Skin of body (tissue), 2 donors: ENCODE data around the gene PLXNA1. TPM values are rescaled to one million over a fixed set of nuclear protein-coding genes. Genes with fewer than 3 reads are reported as not detected.

Experiments
- DNase-seq: peaks from one replicate; lab custom pipeline; 2025; lab: John Stamatoyannopoulos, UW
- total RNA-seq: library from RNA; depleted of rRNA; stranded (reverse); fragments of >200 nt; gene quantifications from one replicate; pipeline ENCODE4 v1.2.3, GENCODE V29; 2014

Gene PLXNA1
- total RNA-seq, 1 donor from 2014 or later, result 24.9 TPM

DNA sequence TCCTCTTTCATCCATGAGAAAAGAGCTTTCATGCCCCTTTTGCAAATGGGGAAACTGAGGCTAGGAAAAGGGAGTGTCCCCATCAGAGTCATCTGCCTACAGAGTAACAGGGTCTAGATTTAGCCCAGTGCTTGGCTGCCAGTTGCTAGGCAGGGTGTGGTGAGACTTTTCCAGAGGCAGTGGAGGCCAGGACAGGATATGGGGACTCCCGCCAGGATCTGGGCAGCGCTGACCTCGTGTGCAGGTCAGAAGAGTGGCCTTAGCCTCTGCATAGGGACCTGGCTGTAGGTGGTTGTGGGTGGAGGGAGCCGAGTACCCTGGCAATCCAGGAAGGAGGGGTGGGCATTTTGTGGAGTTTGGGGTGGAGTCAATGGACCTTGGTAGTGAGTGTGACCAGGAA lies 4.2 kb downstream of the PLXNA1 start:
- no peak for DNase-seq

- DNase-seq, result no peak
These were observed 4.7 kb downstream of the PLXNA1 start for GRCh38 chr3:126987596-126987995.

GRCh38 chr3:126988451-126989021 lies 5.6 kb downstream of the PLXNA1 start:
- no peak for DNase-seq

DNA sequence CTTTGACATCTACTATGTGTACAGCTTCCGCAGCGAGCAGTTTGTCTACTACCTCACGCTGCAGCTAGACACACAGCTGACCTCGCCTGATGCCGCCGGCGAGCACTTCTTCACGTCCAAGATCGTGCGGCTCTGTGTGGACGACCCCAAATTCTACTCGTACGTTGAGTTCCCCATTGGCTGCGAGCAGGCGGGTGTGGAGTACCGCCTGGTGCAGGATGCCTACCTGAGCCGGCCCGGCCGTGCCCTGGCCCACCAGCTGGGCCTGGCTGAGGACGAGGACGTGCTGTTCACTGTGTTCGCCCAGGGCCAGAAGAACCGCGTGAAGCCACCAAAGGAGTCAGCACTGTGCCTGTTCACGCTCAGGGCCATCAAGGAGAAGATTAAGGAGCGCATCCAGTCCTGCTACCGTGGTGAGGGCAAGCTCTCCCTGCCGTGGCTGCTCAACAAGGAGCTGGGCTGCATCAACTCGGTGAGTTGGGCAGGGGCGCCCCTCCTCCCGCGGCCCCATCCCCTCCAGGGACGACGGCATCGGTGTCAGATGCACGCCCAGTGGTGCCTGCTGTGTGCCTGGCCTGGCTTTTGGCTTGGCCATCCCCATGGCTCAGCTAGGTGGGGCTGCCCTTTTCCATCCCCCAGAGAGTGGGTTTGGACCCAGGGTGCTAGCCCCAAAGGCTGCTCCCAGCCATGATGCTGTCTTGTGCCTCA lies 6.6 kb downstream of the PLXNA1 start:
- no peak for DNase-seq

- DNase-seq, result no peak
These were observed 7.2 kb downstream of the PLXNA1 start for GRCh38 chr3:126990024-126990700.

- no peak for DNase-seq
These were observed 8.0 kb downstream of the PLXNA1 start for GRCh38 chr3:126990890-126991289.

DNA sequence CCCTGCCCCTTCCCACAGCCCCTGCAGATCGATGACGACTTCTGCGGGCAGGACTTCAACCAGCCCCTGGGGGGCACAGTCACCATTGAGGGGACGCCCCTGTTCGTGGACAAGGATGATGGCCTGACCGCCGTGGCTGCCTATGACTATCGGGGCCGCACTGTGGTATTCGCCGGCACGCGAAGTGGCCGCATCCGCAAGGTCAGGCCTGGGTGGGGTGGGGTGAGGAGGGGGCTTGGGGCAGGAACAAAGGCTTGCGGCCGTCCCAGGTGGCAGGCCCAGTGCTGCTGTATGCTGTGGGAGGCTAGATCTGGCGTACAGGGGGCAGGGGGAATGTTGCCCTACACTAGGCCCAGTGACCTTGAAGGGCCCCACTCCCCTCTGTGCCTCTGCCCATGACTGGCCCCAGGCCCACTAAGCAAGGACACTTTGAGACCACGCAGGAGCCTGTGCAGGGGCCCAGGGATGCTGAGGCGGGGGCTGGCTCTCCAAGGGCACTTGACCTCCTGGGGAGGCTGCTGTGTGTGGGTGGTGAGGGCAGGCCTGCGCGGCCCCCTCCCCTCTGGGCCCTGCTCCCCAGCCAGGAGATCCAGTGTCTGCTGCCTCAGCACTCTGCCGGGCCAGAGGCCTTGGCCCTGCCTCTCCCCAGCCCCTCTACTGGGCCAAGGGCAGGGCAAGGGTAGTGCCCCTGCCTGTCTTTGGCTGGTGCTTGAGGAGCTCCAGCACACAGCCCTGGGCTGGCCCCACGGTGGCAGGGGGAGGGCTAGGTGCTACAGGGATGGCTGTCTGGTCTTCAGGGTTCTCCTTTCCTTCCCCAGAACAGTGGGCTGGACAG lies 8.7 kb downstream of the PLXNA1 start:
- no peak for DNase-seq

DNA sequence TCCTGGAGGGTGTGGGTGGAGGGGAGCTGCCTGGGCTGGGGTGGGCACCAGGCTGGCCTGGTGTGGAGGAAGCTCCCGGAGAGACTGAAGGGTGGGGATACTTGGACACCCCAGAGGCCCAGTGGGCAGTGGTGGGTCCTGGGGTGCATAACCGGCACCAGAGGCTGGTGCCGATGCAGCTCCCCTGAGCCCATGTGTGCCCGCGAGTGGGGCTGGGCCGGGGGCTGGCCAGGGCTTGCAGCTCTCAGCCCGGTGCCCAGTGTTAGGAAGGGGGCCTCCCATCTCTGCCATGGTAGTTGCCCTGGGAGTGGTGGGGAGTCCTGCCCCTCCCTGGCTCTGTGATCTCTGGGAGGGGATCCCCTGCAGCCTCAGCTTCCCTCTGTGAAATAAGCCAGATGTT lies 9.3 kb downstream of the PLXNA1 start:
- no peak for DNase-seq

DNA sequence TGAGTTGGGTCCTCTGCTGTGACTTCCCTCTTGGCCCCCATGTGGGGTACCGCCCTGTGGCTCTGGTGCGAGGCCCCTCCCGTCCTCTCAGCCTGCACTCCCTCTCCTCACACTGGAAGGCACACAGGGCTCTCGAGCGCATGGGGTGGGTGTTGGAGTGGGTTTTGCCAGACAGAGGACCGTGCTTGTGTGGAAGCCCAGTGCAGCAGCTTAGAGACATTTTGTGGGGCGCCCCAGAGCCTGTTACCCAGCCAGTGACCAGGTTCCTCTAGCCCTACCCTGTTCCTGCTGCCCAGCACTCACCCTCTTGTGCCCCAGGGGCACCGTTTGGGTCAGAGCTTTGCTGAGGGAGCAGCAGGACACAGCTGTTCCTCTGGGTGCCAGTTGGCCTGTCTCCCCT lies 9.9 kb downstream of the PLXNA1 start:
- no peak for DNase-seq

- no peak for DNase-seq
These were observed 10.5 kb downstream of the PLXNA1 start for GRCh38 chr3:126993436-126993835.

DNA sequence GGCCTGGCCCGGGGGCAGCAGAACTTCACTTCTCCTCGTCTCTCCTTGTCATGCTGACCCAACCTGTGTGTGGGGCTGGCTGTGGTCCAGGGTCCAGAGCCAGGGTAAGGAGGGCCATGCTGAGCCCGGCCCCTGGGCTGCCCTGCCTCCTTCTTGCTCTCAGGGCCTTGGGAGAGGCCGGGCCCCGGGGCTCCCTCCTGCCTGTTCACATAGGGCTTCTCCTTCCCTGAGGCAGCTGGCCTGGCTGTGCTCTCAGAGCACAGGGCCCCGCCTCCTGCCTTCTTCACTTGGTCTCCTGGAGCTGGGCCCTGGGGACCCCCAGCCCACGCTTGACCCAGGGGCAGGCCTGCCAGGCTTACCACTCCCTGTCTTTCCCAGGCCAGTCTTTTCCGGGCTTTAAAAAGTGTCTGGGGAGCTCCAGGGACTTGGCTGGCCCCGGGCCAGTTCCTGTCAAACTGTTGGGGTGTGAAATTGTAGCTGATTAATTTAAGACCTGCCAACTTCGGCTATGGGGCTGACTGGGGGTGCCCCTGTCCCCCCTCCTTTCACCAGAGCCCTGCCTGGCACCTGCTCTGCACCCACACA lies 11.8 kb downstream of the PLXNA1 start:
- DNase-seq, result no peak

- no peak for DNase-seq
These were observed 12.4 kb downstream of the PLXNA1 start for GRCh38 chr3:126995254-126995780.

- no peak for DNase-seq
These were observed 13.1 kb downstream of the PLXNA1 start for GRCh38 chr3:126995926-126996512.

GRCh38 chr3:126996905-126997304 lies 14.0 kb downstream of the PLXNA1 start:
- DNase-seq, result no peak

GRCh38 chr3:126997455-126998038 lies 14.6 kb downstream of the PLXNA1 start:
- DNase-seq, result no peak

GRCh38 chr3:126998320-126998719 lies 15.4 kb downstream of the PLXNA1 start:
- no peak for DNase-seq

DNA sequence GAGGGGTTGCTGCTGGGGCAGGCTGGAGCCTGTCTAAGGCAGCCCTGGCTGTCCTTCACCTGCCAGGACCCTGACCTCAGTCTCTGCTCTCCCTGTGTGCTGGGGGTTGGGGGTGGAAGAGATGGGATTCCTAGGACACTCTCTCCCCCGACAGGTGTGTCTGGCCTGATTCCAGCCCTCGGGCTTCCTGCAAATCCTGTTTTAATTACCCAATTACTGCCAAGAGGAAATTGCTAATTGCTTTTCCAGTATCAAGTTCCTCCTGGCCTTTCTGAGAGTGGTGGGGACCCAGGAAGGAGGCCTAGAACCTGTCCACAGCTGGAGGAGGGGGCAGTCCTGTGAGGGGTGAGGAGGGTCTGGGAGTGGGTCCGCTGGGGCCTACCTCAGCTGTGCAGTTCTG lies 15.8 kb downstream of the PLXNA1 start:
- no peak for DNase-seq

- no peak for DNase-seq
These were observed 16.5 kb downstream of the PLXNA1 start for GRCh38 chr3:126999383-126999782.

DNA sequence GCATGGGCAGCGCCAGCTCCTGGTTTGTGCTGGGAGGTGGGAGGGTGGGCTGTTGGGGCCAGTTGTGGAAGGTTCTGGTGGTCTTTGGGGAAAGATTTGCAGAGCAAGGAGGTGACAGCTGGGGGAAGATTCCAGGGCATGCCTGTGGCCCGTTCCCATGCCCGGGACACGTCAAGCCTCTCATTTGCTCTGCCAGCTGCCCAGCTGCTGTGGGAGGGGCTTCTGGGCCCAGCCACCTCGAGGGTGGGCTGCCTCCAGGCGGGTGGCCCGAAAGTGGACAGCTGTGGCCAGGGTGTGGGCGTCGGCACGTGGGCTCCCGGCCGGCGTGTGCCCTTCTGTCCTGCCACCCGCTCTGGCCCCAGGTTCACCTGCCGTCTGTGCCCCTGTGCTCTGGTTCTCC lies 17.2 kb downstream of the PLXNA1 start:
- DNase-seq, result no peak

DNA sequence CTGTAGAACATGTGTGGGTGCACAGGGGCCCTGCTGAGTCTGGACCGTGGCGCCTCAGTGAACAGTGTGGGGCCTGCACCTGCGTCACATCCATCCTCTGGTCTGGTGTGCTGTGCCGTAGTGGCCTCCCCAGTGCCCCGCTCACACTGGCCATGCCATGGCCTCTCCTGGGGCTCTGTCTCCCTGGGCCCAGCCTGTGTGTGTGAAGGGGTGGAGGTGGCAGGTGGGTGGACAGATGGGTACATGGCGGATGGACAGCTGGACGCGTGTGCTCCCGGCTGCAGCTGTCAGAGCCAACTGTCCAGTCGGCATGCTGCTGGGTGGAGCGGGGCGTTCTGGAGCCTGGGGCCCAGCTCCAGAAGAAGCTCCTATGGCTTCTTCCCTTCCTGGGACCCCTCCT lies 17.8 kb downstream of the PLXNA1 start:
- DNase-seq, result no peak
